GM23338 (cell line): ENCODE results near the gene NPR2. TPM values are rescaled to one million over a fixed set of nuclear protein-coding genes. Genes with fewer than 3 reads are reported as not detected.
A peak's percentile ranks its signal among the peaks of the same experiment; 100 is the strongest.

ENCODE experiments used
- ATAC-seq: fragments of 200-7000 bp; cut with Tn5 transposase; 3 replicates; pipeline ENCODE4 v1.9.1; 2020
- DNase-seq: peaks from one replicate; pipeline ENCODE4 v3.0.0-alpha.2; 2015; ENCODE audit warnings: low spot score
- H2AFZ ChIP-seq: fragments of 200-600 bp; sonication (generic); 2 replicates; pipeline ENCODE4 v1.8.0; 2016; ENCODE audit warnings: antibody characterized with exemption, mild to moderate bottlenecking, moderate library complexity
- H3F3A ChIP-seq: fragments of 200-600 bp; sonication (generic); replicated peaks from 2 replicates; pipeline ENCODE4 v1.8.0; 2017; ENCODE audit warnings: antibody characterized with exemption, mixed run types, low read depth
- H3K27ac ChIP-seq: fragments of 200-600 bp; sonication (generic); 2 replicates; pipeline ENCODE4 v1.6.1; 2016; ENCODE audit warnings: low read depth
- H3K27me3 ChIP-seq: fragments of 200-600 bp; sonication (generic); 2 replicates; pipeline ENCODE4 v1.8.0; 2016; ENCODE audit warnings: mild to moderate bottlenecking, mixed run types, moderate library complexity; ENCODE audit not compliant: insufficient read depth
- H3K36me3 ChIP-seq: fragments of 200-600 bp; sonication (generic); 2 replicates; pipeline ENCODE4 v1.8.0; 2016; ENCODE audit warnings: mild to moderate bottlenecking; ENCODE audit not compliant: insufficient read depth
- H3K4me1 ChIP-seq: fragments of 200-600 bp; sonication (generic); 2 replicates; pipeline ENCODE4 v1.8.0; 2016; ENCODE audit warnings: mild to moderate bottlenecking, moderate library complexity; ENCODE audit not compliant: insufficient read depth
- H3K4me2 ChIP-seq: fragments of 200-600 bp; sonication (generic); 2 replicates; pipeline ENCODE4 v1.7.1; 2017; ENCODE audit warnings: mixed run types
- H3K4me3 ChIP-seq: fragments of 200-600 bp; sonication (generic); 2 replicates; pipeline ENCODE4 v1.6.1; 2016; ENCODE audit warnings: mixed run types
- H3K79me2 ChIP-seq: fragments of 200-600 bp; sonication (generic); replicated peaks from 2 replicates; pipeline ENCODE4 v1.8.0; 2017; ENCODE audit warnings: mild to moderate bottlenecking; ENCODE audit not compliant: insufficient read depth
- H3K9me2 ChIP-seq: fragments of 200-600 bp; sonication (generic); 2 replicates; pipeline ENCODE4 v1.8.0; 2017; ENCODE audit not compliant: insufficient read depth
- H4K20me1 ChIP-seq: fragments of 200-600 bp; sonication (generic); replicated peaks from 2 replicates; pipeline ENCODE4 v1.8.0; 2017; ENCODE audit warnings: mild to moderate bottlenecking; ENCODE audit not compliant: insufficient read depth
- H3K27ac Mint-ChIP-seq: 2 replicates; pipeline ENCODE4 v1.8.0; 2020; ENCODE audit warnings: inconsistent platforms, mild to moderate bottlenecking, moderate library complexity, mixed read lengths
- H3K27me3 Mint-ChIP-seq: 3 replicates; pipeline ENCODE4 v1.8.0; 2022; ENCODE audit warnings: low read depth, mild to moderate bottlenecking, moderate library complexity, mixed read lengths, inconsistent platforms; ENCODE audit not compliant: insufficient read depth, poor library complexity
- H3K36me3 Mint-ChIP-seq: 3 replicates; pipeline ENCODE4 v1.8.0; 2021; ENCODE audit warnings: low read depth, mild to moderate bottlenecking, inconsistent platforms, moderate library complexity, mixed read lengths
- H3K4me1 Mint-ChIP-seq: 3 replicates; pipeline ENCODE4 v1.8.0; 2020; ENCODE audit warnings: mild to moderate bottlenecking, inconsistent platforms, mixed read lengths
- H3K4me3 Mint-ChIP-seq: 3 replicates; pipeline ENCODE4 v1.8.0; 2021; ENCODE audit warnings: moderate library complexity, mild to moderate bottlenecking, inconsistent platforms, mixed read lengths
- H3K9me3 Mint-ChIP-seq: 3 replicates; pipeline ENCODE4 v1.8.0; 2020; ENCODE audit warnings: moderate library complexity, mild to moderate bottlenecking, inconsistent platforms, mixed read lengths
- CTCF ChIP-seq, 2 experiments: fragments of 200-600 bp in 1 of 2; sonication (generic) in 1 of 2; conservative IDR thresholded peaks; 2 replicates each; pipeline versions ENCODE4 v1.5.1 to v1.6.1; 2016 to 2017; ENCODE audit warnings: antibody characterized with exemption in 2 of 2, low read depth in 2 of 2, mild to moderate bottlenecking in 2 of 2, moderate library complexity in 1 of 2
- EZH2 ChIP-seq: fragments of 200-600 bp; sonication (generic); IDR thresholded peaks from one replicate; pipeline ENCODE4 v1.8.0; 2017; ENCODE audit warnings: antibody characterized with exemption, mild to moderate bottlenecking, low read depth; ENCODE audit not compliant: unreplicated experiment
- POLR2AphosphoS5 ChIP-seq: IDR thresholded peaks from 2 replicates; pipeline ENCODE4 v1.6.1; 2016; ENCODE audit warnings: antibody characterized with exemption, low read depth
- ZNF462 ChIP-seq: fragments of 250-450 bp; sonication (Bioruptor Pico); IDR thresholded peaks from 2 replicates; pipeline ENCODE4 v1.5.0; 2020; ENCODE audit warnings: mild to moderate bottlenecking, moderate library complexity
- polyA plus RNA-seq: library from polyadenylated mRNA; unstranded; fragments of >200 nt; fragmentation: Nextera tagmentation; extraction: Ambion mirVana; gene quantifications from 2 replicates; pipeline ENCODE4 v1.2.1, GENCODE V29; 2016
- total RNA-seq: library from RNA; depleted of rRNA; stranded (reverse); fragments of >200 nt; shearing (Covaris generic); gene quantifications from 2 replicates; pipeline ENCODE4 v1.2.3, GENCODE V29; 2014

NPR2 gene
- total and polyA plus RNA-seq, 2 experiments from 2014 or later = 9.0 to 14.4 TPM

- Mint-ChIP-seq H3K27ac (no peak overlapping the region; the same call in 1 of the 2 replicates), H3K4me3 (peak overlapping the region; percentile 80), H3K4me1 (peaks cover 17% of the 10 kb centered on the region), H3K9me3 (no peaks in the 10 kb centered on the region; the same call in 2 of the 3 replicates), H3K36me3 (peaks cover 14% of the 10 kb centered on the region), H3K27me3 (peaks cover 14% of the 10 kb centered on the region)
- peak; percentile 90 for DNase-seq
- H3K4me3 ChIP-seq = peak overlapping the region; percentile 64
- peak; percentile 82 for ATAC-seq
- peak overlapping the region; percentile 92 for H2AFZ ChIP-seq
- no peaks in the 10 kb centered on the region for H3K79me2 ChIP-seq
- H3K9me2 ChIP-seq = no peaks in the 10 kb centered on the region
- 0 out of 2 replicates have a peak, but pooled peaks cover 3% of the 10 kb centered on the region for H3K36me3 ChIP-seq
- H3K4me2 ChIP-seq = peak overlapping the region; percentile 91
- no peaks in the 10 kb centered on the region for H3F3A ChIP-seq
- H3K27ac ChIP-seq = no peak overlapping the region
- TF ChIP-seq ZNF462 (CRISPR knock-in tag) = no peak
- TF ChIP-seq POLR2AphosphoS5 = peak; percentile 31
- peak; percentile 93 to 98 for TF ChIP-seq CTCF (conservative IDR thresholded peaks at IDR 0.05; ENCODE audit: low read depth in 2 of 2)
- TF ChIP-seq EZH2 = no peak
- no peaks in the 10 kb centered on the region for H4K20me1 ChIP-seq
- peaks cover 7% of the 10 kb centered on the region; the same call in 1 of the 2 replicates for H3K27me3 ChIP-seq
- peaks cover 9% of the 10 kb centered on the region; the same call in 1 of the 2 replicates for H3K4me1 ChIP-seq
Measured at GRCh38 chr9:35790385-35791296, 750 bp upstream of the NPR2 start.
